Neural cell (in vitro differentiated cells): ENCODE data around the gene RPL18A. TPM values are rescaled to one million over a fixed set of nuclear protein-coding genes. Genes with fewer than 3 reads are reported as not detected.
A peak's percentile ranks its signal among the peaks of the same experiment; 100 is the strongest.

ENCODE experiments used
- H2AFZ ChIP-seq: fragments of 200-600, 300-800 bp; sonication (generic), shearing (Covaris generic); 2 replicates; pipeline ENCODE4 v1.6.0; 2014; ENCODE audit warnings: low read depth, mild to moderate bottlenecking, antibody characterized with exemption, low read length, moderate library complexity
- H3F3A ChIP-seq: fragments of 200-600 bp; shearing (Covaris generic); 2 replicates; pipeline ENCODE4 v1.6.1; 2016; ENCODE audit warnings: mild to moderate bottlenecking, moderate library complexity, mixed read lengths, antibody characterized with exemption, low read length; ENCODE audit not compliant: insufficient read depth, poor library complexity, severe bottlenecking
- H3K27ac ChIP-seq: fragments of 200-600, 300-800 bp; sonication (generic), shearing (Covaris generic); 2 replicates; pipeline ENCODE4 v1.5.1; 2014; ENCODE audit warnings: mild to moderate bottlenecking, low read length, moderate library complexity
- H3K27me3 ChIP-seq: fragments of 300-800, 200-600 bp; sonication (generic), shearing (Covaris generic); 2 replicates; pipeline ENCODE4 v1.6.0; 2014; ENCODE audit warnings: mild to moderate bottlenecking, low read depth, low read length, moderate library complexity; ENCODE audit not compliant: insufficient read depth
- H3K36me3 ChIP-seq: fragments of 300-800, 200-600 bp; sonication (generic), shearing (Covaris generic); 2 replicates; pipeline ENCODE4 v1.5.1; 2014; ENCODE audit warnings: mild to moderate bottlenecking, antibody characterized with exemption, low read length, moderate library complexity; ENCODE audit not compliant: insufficient read depth
- H3K4me2 ChIP-seq: fragments of 300-800, 200-600 bp; sonication (generic), shearing (Covaris generic); 2 replicates; pipeline ENCODE4 v1.6.0; 2014; ENCODE audit warnings: mild to moderate bottlenecking, low read length
- H3K4me3 ChIP-seq: fragments of 300-800, 200-600 bp; sonication (generic), shearing (Covaris generic); 2 replicates; pipeline ENCODE4 v1.5.1; 2014; ENCODE audit warnings: mild to moderate bottlenecking, low read length, moderate library complexity
- H3K79me2 ChIP-seq: fragments of 200-600 bp; shearing (Covaris generic); replicated peaks from 2 replicates; pipeline ENCODE4 v1.6.0; 2014; ENCODE audit warnings: mild to moderate bottlenecking, low read length, moderate library complexity; ENCODE audit not compliant: insufficient read depth
- H3K9ac ChIP-seq: fragments of 300-800, 200-600 bp; sonication (generic), shearing (Covaris generic); 2 replicates; pipeline ENCODE4 v1.6.1; 2016; ENCODE audit warnings: mild to moderate bottlenecking, low read length, mixed read lengths
- H3K9me2 ChIP-seq: fragments of 200-600 bp; shearing (Covaris generic); 2 replicates; pipeline ENCODE4 v1.6.1; 2016; ENCODE audit warnings: mild to moderate bottlenecking, low read length, mixed read lengths; ENCODE audit not compliant: insufficient read depth
- H3K9me3 ChIP-seq: fragments of 200-600, 300-800 bp; sonication (generic), shearing (Covaris generic); 2 replicates; pipeline ENCODE4 v1.6.1; 2016; ENCODE audit warnings: mild to moderate bottlenecking, mixed run types, low read length, moderate library complexity, mixed read lengths
- H4K20me1 ChIP-seq: fragments of 200-600 bp; shearing (Covaris generic); 2 replicates; pipeline ENCODE4 v1.6.1; 2016; ENCODE audit warnings: mild to moderate bottlenecking, mixed run types; ENCODE audit not compliant: insufficient read depth
- EP300 ChIP-seq: fragments of 450-650 bp; conservative IDR thresholded peaks from 2 replicates; pipeline ENCODE4 v1.6.1; 2014; ENCODE audit warnings: antibody characterized with exemption, mild to moderate bottlenecking, moderate library complexity; ENCODE audit not compliant: poor library complexity, severe bottlenecking
- MXI1 ChIP-seq: fragments of 450-650 bp; conservative IDR thresholded peaks from 2 replicates; pipeline ENCODE4 v1.6.1; 2014; ENCODE audit warnings: antibody characterized with exemption, mild to moderate bottlenecking; ENCODE audit not compliant: poor library complexity, severe bottlenecking
- POLR2AphosphoS5 ChIP-seq: IDR thresholded peaks from 2 replicates; pipeline ENCODE4 v1.6.1; 2012
- RAD21 ChIP-seq: fragments of 450-650 bp; conservative IDR thresholded peaks from 2 replicates; pipeline ENCODE4 v1.6.1; 2014; ENCODE audit warnings: antibody characterized with exemption, mild to moderate bottlenecking, moderate library complexity
- SMC3 ChIP-seq: fragments of 450-650 bp; conservative IDR thresholded peaks from 2 replicates; pipeline ENCODE4 v1.6.1; 2014; ENCODE audit warnings: antibody characterized with exemption, mild to moderate bottlenecking, moderate library complexity; ENCODE audit not compliant: poor library complexity
- TAF1 ChIP-seq: IDR thresholded peaks from 2 replicates; pipeline ENCODE4 v1.6.1; 2012; ENCODE audit warnings: low read depth
- polyA plus RNA-seq: library from polyadenylated mRNA; depleted of rRNA; stranded (reverse); fragments of >200 nt; gene quantifications from 2 replicates; pipeline ENCODE4 v1.2.3, GENCODE V29; 2014
- TF ChIP-seq, protein P1 (sequence below): IDR thresholded peaks from 2 replicates; pipeline ENCODE4 v1.6.1; 2012; ENCODE audit warnings: borderline replicate concordance
- TF ChIP-seq, protein P2 (sequence below): fragments of 450-650 bp; IDR thresholded peaks from 2 replicates; pipeline ENCODE4 v1.5.1; 2014; ENCODE audit warnings: antibody characterized with exemption, mild to moderate bottlenecking, moderate library complexity; ENCODE audit not compliant: poor library complexity, severe bottlenecking

RPL18A gene
- polyA plus RNA-seq, 1 donor from 2014 or later = 681 TPM

DNA sequence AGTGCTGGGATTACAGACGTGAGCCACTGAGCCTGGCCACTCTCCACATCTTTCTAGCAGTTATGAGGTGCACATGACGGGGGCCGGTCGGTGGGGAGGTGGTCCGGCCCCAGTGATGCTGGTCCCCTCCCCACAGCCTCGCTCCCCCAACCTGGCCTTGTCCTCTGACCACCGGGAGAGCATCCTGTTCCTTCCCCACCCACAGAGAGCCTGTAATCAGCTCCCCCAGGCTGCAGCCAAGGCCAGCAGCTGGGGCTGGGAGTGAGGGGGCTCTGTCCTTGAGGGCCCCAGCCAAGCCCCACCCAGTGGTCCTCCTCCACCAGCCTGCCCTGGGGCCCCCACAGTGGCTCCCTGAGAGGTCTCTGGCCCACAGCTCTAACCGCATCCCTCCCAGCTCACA is 35.4 kb upstream of the RPL18A start:
- Histone ChIP-seq H2AFZ (no peak overlapping the region), H3K27me3 (no peaks in the 10 kb centered on the region), H3K9me2 (no peaks in the 10 kb centered on the region), H3K36me3 (no peaks in the 10 kb centered on the region), H3K4me3 (no peak overlapping the region), H3K4me2 (no peak overlapping the region), H3F3A (no peaks in the 10 kb centered on the region), H3K9me3 (no peaks in the 10 kb centered on the region), H3K79me2 (no peaks in the 10 kb centered on the region), H4K20me1 (no peaks in the 10 kb centered on the region), H3K27ac (no peak overlapping the region), H3K9ac (no peak overlapping the region)
- TF ChIP-seq EP300 (no peak), POLR2AphosphoS5 (no peak), MXI1 (no peak), TAF1 (no peak), SMC3 (no peak)
- TF ChIP-seq, protein P1, sequence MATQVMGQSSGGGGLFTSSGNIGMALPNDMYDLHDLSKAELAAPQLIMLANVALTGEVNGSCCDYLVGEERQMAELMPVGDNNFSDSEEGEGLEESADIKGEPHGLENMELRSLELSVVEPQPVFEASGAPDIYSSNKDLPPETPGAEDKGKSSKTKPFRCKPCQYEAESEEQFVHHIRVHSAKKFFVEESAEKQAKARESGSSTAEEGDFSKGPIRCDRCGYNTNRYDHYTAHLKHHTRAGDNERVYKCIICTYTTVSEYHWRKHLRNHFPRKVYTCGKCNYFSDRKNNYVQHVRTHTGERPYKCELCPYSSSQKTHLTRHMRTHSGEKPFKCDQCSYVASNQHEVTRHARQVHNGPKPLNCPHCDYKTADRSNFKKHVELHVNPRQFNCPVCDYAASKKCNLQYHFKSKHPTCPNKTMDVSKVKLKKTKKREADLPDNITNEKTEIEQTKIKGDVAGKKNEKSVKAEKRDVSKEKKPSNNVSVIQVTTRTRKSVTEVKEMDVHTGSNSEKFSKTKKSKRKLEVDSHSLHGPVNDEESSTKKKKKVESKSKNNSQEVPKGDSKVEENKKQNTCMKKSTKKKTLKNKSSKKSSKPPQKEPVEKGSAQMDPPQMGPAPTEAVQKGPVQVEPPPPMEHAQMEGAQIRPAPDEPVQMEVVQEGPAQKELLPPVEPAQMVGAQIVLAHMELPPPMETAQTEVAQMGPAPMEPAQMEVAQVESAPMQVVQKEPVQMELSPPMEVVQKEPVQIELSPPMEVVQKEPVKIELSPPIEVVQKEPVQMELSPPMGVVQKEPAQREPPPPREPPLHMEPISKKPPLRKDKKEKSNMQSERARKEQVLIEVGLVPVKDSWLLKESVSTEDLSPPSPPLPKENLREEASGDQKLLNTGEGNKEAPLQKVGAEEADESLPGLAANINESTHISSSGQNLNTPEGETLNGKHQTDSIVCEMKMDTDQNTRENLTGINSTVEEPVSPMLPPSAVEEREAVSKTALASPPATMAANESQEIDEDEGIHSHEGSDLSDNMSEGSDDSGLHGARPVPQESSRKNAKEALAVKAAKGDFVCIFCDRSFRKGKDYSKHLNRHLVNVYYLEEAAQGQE = no peak

DNA sequence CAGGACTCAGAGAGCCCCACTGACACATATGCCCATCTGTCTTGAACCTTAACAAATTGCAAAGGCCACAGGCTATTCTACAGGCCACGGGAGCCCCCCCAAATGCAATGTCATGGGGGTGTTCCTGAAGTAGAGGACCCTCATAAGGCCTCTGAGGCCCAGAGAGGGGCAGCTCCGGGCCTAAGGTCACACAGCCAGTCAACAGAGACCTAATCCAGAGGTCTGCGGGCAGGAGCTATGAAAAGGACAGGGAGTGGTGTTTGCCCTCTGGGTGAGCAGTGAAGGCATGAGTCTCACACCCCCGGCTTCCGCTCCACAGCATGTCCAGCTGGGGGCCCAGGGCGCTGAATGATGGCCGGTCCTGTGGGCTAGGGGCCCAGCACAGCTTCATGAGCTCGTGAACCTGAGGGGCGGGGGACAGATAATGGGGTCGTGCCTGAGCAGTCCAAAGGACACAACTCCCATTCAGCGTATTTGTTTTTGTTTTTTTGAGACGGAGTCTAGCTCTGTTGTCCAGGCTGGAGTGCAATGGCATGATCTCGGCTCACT is 33.1 kb upstream of the RPL18A start:
- Histone ChIP-seq H3K79me2 (no peaks in the 10 kb centered on the region), H3K4me2 (no peak overlapping the region), H3K4me3 (no peak overlapping the region), H3K9me2 (no peaks in the 10 kb centered on the region), H3K36me3 (no peaks in the 10 kb centered on the region), H4K20me1 (no peaks in the 10 kb centered on the region), H2AFZ (no peak overlapping the region), H3K9me3 (no peaks in the 10 kb centered on the region), H3K9ac (no peak overlapping the region), H3K27ac (no peak overlapping the region), H3K27me3 (no peaks in the 10 kb centered on the region), H3F3A (no peaks in the 10 kb centered on the region)
- TF ChIP-seq RAD21 = no peak

DNA sequence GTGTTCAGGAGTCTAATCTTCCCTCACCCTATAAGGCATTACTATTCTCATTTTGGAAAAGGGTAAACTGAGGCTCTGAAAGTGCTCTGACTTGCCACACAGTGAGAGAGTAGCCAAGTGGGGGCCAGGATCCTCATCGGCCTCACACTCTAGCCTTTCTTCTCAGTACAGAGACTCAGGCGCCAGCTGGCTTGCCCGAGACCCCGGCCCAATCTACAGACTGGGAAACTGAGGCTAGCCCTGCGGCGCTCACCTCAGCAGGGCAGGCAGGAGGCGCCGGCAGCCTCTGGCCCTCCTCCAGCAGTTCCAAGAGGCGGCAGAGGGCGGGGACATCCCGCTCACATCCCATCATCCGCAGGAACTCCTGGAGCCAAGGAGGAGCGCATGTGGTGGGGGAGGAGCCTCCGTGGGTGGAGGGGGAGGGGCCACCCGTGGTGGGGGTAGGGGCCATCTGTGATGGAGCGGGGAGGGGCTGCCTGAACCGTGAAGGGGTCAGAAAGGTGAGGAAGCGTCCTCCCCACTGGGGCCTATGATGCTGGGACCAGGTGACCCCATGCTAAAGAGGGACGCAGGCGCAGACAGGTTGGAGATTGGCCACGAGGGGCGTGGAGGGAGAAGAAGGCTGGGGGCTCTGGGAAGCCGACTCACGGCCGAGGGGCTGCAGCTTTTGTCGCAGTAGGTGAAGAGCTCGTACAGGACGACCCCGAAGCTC is 29.7 kb upstream of the RPL18A start:
- peak overlapping the region; percentile 54 for H3K9ac ChIP-seq
- H3K9me2 ChIP-seq = no peaks in the 10 kb centered on the region
- H3K27me3 ChIP-seq = no peaks in the 10 kb centered on the region
- no peaks in the 10 kb centered on the region for H4K20me1 ChIP-seq
- TF ChIP-seq TAF1 = no peak
- peak; percentile 51 for TF ChIP-seq POLR2AphosphoS5
- TF ChIP-seq, protein P2, sequence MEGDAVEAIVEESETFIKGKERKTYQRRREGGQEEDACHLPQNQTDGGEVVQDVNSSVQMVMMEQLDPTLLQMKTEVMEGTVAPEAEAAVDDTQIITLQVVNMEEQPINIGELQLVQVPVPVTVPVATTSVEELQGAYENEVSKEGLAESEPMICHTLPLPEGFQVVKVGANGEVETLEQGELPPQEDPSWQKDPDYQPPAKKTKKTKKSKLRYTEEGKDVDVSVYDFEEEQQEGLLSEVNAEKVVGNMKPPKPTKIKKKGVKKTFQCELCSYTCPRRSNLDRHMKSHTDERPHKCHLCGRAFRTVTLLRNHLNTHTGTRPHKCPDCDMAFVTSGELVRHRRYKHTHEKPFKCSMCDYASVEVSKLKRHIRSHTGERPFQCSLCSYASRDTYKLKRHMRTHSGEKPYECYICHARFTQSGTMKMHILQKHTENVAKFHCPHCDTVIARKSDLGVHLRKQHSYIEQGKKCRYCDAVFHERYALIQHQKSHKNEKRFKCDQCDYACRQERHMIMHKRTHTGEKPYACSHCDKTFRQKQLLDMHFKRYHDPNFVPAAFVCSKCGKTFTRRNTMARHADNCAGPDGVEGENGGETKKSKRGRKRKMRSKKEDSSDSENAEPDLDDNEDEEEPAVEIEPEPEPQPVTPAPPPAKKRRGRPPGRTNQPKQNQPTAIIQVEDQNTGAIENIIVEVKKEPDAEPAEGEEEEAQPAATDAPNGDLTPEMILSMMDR = peak; percentile 25
- peak; percentile 55 for TF ChIP-seq MXI1
- peak overlapping the region; percentile 60 for H2AFZ ChIP-seq
- no peaks in the 10 kb centered on the region for H3F3A ChIP-seq
- peak overlapping the region; percentile 51 for H3K27ac ChIP-seq
- no peaks in the 10 kb centered on the region for H3K36me3 ChIP-seq
- peak overlapping the region; percentile 46 for H3K4me2 ChIP-seq
- H3K4me3 ChIP-seq = peak overlapping the region; percentile 67
- no peaks in the 10 kb centered on the region for H3K9me3 ChIP-seq
- no peaks in the 10 kb centered on the region for H3K79me2 ChIP-seq
